H9 (cell line): Measurements from ENCODE around the gene PLXNB2. TPM values are rescaled to one million over a fixed set of nuclear protein-coding genes. Genes with fewer than 3 reads are reported as not detected.

Source experiments
- DNase-seq: peaks from one replicate; pipeline ENCODE4 v3.0.0-alpha.2; 2017
- H2AFZ ChIP-seq: one replicate; pipeline ENCODE4 v1.6.1; 2013; ENCODE audit warnings: mild to moderate bottlenecking, low read length, control low read depth, moderate library complexity
- H2AK5ac ChIP-seq: 2 replicates; pipeline ENCODE4 v1.6.1; 2013; ENCODE audit warnings: low read length, control low read depth, mixed read lengths; ENCODE audit not compliant: insufficient read length
- H2BK120ac ChIP-seq: one replicate; pipeline ENCODE4 v1.6.1; 2013; ENCODE audit warnings: low read depth, mild to moderate bottlenecking, low read length, control low read depth, inconsistent platforms; ENCODE audit not compliant: poor library complexity, severe bottlenecking
- H2BK12ac ChIP-seq: 2 replicates; pipeline ENCODE4 v1.6.1; 2013; ENCODE audit warnings: low read length, control low read depth, mixed read lengths, low read depth; ENCODE audit not compliant: insufficient read length
- H2BK15ac ChIP-seq: 2 replicates; pipeline ENCODE4 v1.6.1; 2013; ENCODE audit warnings: low read depth, low read length, control low read depth
- H2BK20ac ChIP-seq: one replicate; pipeline ENCODE4 v1.6.1; 2013; ENCODE audit warnings: low read depth, mild to moderate bottlenecking, low read length, control low read depth, inconsistent platforms; ENCODE audit not compliant: poor library complexity, severe bottlenecking
- H2BK5ac ChIP-seq: 2 replicates; pipeline ENCODE4 v1.6.1; 2013; ENCODE audit warnings: low read length, control low read depth, mixed read lengths; ENCODE audit not compliant: insufficient read length
- H3K14ac ChIP-seq: 2 replicates; pipeline ENCODE4 v1.6.1; 2013; ENCODE audit warnings: low read length, control low read depth; ENCODE audit not compliant: insufficient read depth
- H3K18ac ChIP-seq: 2 replicates; pipeline ENCODE4 v1.6.1; 2013; ENCODE audit warnings: low read depth, mild to moderate bottlenecking, mixed read lengths, low read length, control low read depth; ENCODE audit not compliant: insufficient read length
- H3K23ac ChIP-seq: 2 replicates; pipeline ENCODE4 v1.6.1; 2013; ENCODE audit warnings: low read length, control low read depth, mixed read lengths, low read depth; ENCODE audit not compliant: insufficient read length
- H3K23me2 ChIP-seq: 2 replicates; pipeline ENCODE4 v1.6.1; 2013; ENCODE audit warnings: low read depth, mild to moderate bottlenecking, mixed read lengths, low read length, control low read depth; ENCODE audit not compliant: insufficient read length, poor library complexity, severe bottlenecking
- H3K27ac ChIP-seq: 2 replicates; pipeline ENCODE4 v1.5.1; 2013; ENCODE audit warnings: low read length, control low read depth, mixed read lengths, low read depth; ENCODE audit not compliant: insufficient read length
- H3K27me3 ChIP-seq: 2 replicates; pipeline ENCODE4 v1.6.1; 2013; ENCODE audit warnings: low read length, control low read depth, inconsistent platforms; ENCODE audit not compliant: insufficient read depth
- H3K4ac ChIP-seq: 2 replicates; pipeline ENCODE4 v1.6.1; 2013; ENCODE audit warnings: low read depth, mild to moderate bottlenecking, control low read depth, inconsistent platforms, low read length, moderate library complexity
- H3K4me1 ChIP-seq: 2 replicates; pipeline ENCODE4 v1.6.1; 2013; ENCODE audit warnings: low read length, control low read depth, inconsistent platforms; ENCODE audit not compliant: insufficient read depth
- H3K4me2 ChIP-seq: 2 replicates; pipeline ENCODE4 v1.6.1; 2013; ENCODE audit warnings: low read length, control low read depth, mixed read lengths; ENCODE audit not compliant: insufficient read length, insufficient read depth
- H3K56ac ChIP-seq: 2 replicates; pipeline ENCODE4 v1.6.1; 2013; ENCODE audit warnings: low read depth, mild to moderate bottlenecking, mixed read lengths, low read length, control low read depth; ENCODE audit not compliant: insufficient read length
- H3K79me1 ChIP-seq: 2 replicates; pipeline ENCODE4 v1.6.1; 2013; ENCODE audit warnings: low read depth, mild to moderate bottlenecking, moderate library complexity, low read length, control low read depth, inconsistent platforms; ENCODE audit not compliant: insufficient read depth, poor library complexity, severe bottlenecking
- H3K79me2 ChIP-seq: 2 replicates; pipeline ENCODE4 v1.6.1; 2013; ENCODE audit warnings: low read length, control low read depth, inconsistent platforms; ENCODE audit not compliant: insufficient read depth
- H3K9ac ChIP-seq: 2 replicates; pipeline ENCODE4 v1.6.1; 2013; ENCODE audit warnings: low read length, control low read depth, mixed read lengths; ENCODE audit not compliant: insufficient read length; ENCODE audit errors: extremely low read depth
- H3K9me3 ChIP-seq: one replicate; pipeline ENCODE4 v1.6.1; 2013; ENCODE audit warnings: low read depth, low read length, inconsistent platforms; ENCODE audit not compliant: control insufficient read depth
- H3T11ph ChIP-seq: one replicate; pipeline ENCODE4 v1.6.1; 2013; ENCODE audit warnings: mild to moderate bottlenecking, low read length, control low read depth, inconsistent platforms
- H4K20me1 ChIP-seq: one replicate; pipeline ENCODE4 v1.6.1; 2013; ENCODE audit not compliant: control insufficient read depth, insufficient read length, insufficient read depth
- H4K5ac ChIP-seq: 2 replicates; pipeline ENCODE4 v1.6.1; 2013; ENCODE audit warnings: low read depth, mild to moderate bottlenecking, mixed read lengths, low read length, control low read depth; ENCODE audit not compliant: insufficient read length
- H4K8ac ChIP-seq: replicated peaks from 2 replicates; pipeline ENCODE4 v1.6.1; 2013; ENCODE audit warnings: low read length, control low read depth, mixed read lengths, low read depth; ENCODE audit not compliant: insufficient read length
- H4K91ac ChIP-seq: 2 replicates; pipeline ENCODE4 v1.6.1; 2013; ENCODE audit warnings: low read depth, mild to moderate bottlenecking, moderate library complexity, mixed read lengths, low read length, control low read depth; ENCODE audit not compliant: insufficient read length
- H3K27ac Mint-ChIP-seq, 3 experiments: 2 replicates in 2 of 3; 3 replicates in 1 of 3; pipeline ENCODE4 v1.8.0; 2020 to 2021; ENCODE audit warnings: mixed read lengths in 3 of 3, mild to moderate bottlenecking in 1 of 3, moderate library complexity in 1 of 3
- H3K27me3 Mint-ChIP-seq: 2 replicates; pipeline ENCODE4 v1.8.0; 2021; ENCODE audit warnings: low read depth, mild to moderate bottlenecking, moderate library complexity, mixed read lengths
- H3K36me3 Mint-ChIP-seq, 3 experiments: 2 replicates in 2 of 3; 3 replicates in 1 of 3; pipeline ENCODE4 v1.8.0; 2020 to 2021; ENCODE audit warnings: low read depth in 3 of 3, mixed read lengths in 3 of 3; ENCODE audit not compliant: insufficient read depth in 1 of 3
- H3K4me1 Mint-ChIP-seq, 2 experiments: 2 replicates each; pipeline ENCODE4 v1.8.0; 2020; ENCODE audit warnings: mixed read lengths in 2 of 2
- H3K4me3 Mint-ChIP-seq, 2 experiments: 2 replicates in 1 of 2; 3 replicates in 1 of 2; pipeline ENCODE4 v1.8.0; 2020 to 2021; ENCODE audit warnings: mild to moderate bottlenecking in 2 of 2, mixed read lengths in 2 of 2, moderate library complexity in 1 of 2
- H3K9me3 Mint-ChIP-seq, 2 experiments: 2 replicates in 1 of 2; 3 replicates in 1 of 2; pipeline ENCODE4 v1.8.0; 2020; ENCODE audit warnings: mild to moderate bottlenecking in 2 of 2, mixed read lengths in 2 of 2, moderate library complexity in 1 of 2
- CTCF ChIP-seq: fragments of 200-600 bp; sonication (generic); conservative IDR thresholded peaks from 3 replicates; pipeline ENCODE4 v1.8.0; 2021; ENCODE audit warnings: antibody characterized with exemption, mild to moderate bottlenecking
- WGBS: extraction: QIAGEN DNeasy Blood & Tissue Kit; methylation state at CpG from one replicate; pipeline ENCODE4 v1.1.7; 2013; ENCODE audit warnings: missing lambda C conversion rate, low lambda C conversion rate, mixed read lengths; ENCODE audit not compliant: insufficient read length; ENCODE audit errors: extremely low coverage; 5-methylcytosine and 5-hydroxymethylcytosine counted together
- total RNA-seq: library from RNA; stranded (reverse); gene quantifications from 2 replicates; pipeline ENCODE4 v1.2.1, GENCODE V29; 2021

The PLXNB2 gene
- total RNA-seq, 1 experiment from 2014 or later, result 87.6 TPM

- H3K27me3 ChIP-seq, result no peaks in the 10 kb centered on the region
- no peak overlapping the region for H2BK20ac ChIP-seq
- H3K27me3 Mint-ChIP-seq, result peaks cover 7% of the 10 kb centered on the region
- no peak overlapping the region for H3K4ac ChIP-seq
- no peak overlapping the region for H3K14ac ChIP-seq
- no peak overlapping the region for H2AK5ac ChIP-seq
- no peak overlapping the region for H3T11ph ChIP-seq
- no peaks in the 10 kb centered on the region; a peak in 1 of 7 replicates for H3K36me3 Mint-ChIP-seq
- no peak overlapping the region for H3K4me3 Mint-ChIP-seq
- H3K23me2 ChIP-seq, result no peaks in the 10 kb centered on the region
- H3K4me1 ChIP-seq, result no peaks in the 10 kb centered on the region; the same call in 1 of the 2 replicates
- no peaks in the 10 kb centered on the region for H3K79me2 ChIP-seq
- H3K27ac Mint-ChIP-seq, result no peak overlapping the region
- H3K9me3 Mint-ChIP-seq, result no peaks in the 10 kb centered on the region
- H3K27ac ChIP-seq, result no peak overlapping the region
- H2AFZ ChIP-seq, result no peak overlapping the region
- no peak overlapping the region for H2BK12ac ChIP-seq
- no peak overlapping the region for H3K23ac ChIP-seq
- H4K8ac ChIP-seq, result no peak overlapping the region
- H3K9me3 ChIP-seq, result no peaks in the 10 kb centered on the region
- no peak overlapping the region for H2BK15ac ChIP-seq
- H2BK5ac ChIP-seq, result no peak overlapping the region
- no peak overlapping the region for H3K9ac ChIP-seq
- H3K18ac ChIP-seq, result no peak overlapping the region
- H3K56ac ChIP-seq, result no peak overlapping the region
- peaks cover 2% of the 10 kb centered on the region for H4K20me1 ChIP-seq
- H2BK120ac ChIP-seq, result no peak overlapping the region
- H4K5ac ChIP-seq, result no peak overlapping the region
- H3K4me2 ChIP-seq, result no peak overlapping the region
- no peak overlapping the region for H4K91ac ChIP-seq
- WGBS, result no CpG with 5 or more reads among the region's 12 CpGs
- H3K4me1 Mint-ChIP-seq, result peaks cover 12 to 14% of the 10 kb centered on the region in 2 experiments
- TF ChIP-seq CTCF, result no peak
- no peak for DNase-seq
- no peaks in the 10 kb centered on the region for H3K79me1 ChIP-seq
These were observed 4.9 kb upstream of the PLXNB2 start for GRCh38 chr22:50312371-50312770.
